HG03196 (cell line): ENCODE results near the gene SLC38A1.
"Not testable (repeated sequence)": the region's sequence is repeated elsewhere in the genome, so short reads cannot be mapped to it uniquely, and the experiment has no call there.

Experiments used
- ATAC-seq: cut with Tn5 transposase; IDR thresholded peaks from one replicate; pipeline ENCODE4 v1.9.1; 2021; ENCODE audit not compliant: unreplicated experiment

SLC38A1 gene

DNA sequence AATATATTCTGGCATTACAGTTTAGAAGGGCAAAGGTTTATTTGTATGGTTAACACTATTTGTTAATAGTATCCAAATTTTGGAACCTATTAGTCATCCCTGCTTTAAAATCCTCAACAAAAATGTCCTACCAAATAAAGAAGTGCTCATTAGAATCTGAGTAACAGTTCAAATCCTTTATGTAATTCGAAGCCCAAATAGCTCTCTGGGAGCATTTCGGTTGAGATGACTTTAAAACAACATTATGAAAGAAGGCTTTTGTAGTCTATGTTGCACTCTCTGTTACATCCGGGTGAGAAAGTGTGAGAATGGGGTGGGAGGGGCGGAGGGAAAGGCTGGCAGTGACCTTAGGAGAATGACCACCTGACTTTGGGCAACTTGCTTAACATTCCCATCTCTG, 59.7 kb downstream of the SLC38A1 start:
- ATAC-seq, result no peak

- ATAC-seq, result no peak
These were observed 60.5 kb downstream of the SLC38A1 start for GRCh38 chr12:46208370-46208769.

DNA sequence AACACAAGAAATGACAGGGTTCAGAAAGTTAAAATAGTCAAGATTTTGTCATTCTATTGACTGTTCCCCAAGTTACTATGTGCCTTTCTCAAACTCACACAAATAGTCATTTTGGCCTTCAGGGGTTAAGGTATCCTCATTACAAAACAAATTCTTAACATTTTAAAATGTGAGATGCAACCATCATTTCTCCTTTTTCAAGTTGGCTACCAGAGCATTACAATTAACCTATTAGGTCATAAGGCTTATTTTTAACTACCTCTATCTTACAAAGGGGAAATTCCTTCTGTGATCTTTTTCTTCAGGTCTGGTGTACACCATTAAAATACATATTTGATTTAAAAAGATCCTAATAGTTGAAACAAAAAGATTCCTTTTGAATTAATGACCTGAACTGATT, 61.2 kb downstream of the SLC38A1 start:
- no peak for ATAC-seq

DNA sequence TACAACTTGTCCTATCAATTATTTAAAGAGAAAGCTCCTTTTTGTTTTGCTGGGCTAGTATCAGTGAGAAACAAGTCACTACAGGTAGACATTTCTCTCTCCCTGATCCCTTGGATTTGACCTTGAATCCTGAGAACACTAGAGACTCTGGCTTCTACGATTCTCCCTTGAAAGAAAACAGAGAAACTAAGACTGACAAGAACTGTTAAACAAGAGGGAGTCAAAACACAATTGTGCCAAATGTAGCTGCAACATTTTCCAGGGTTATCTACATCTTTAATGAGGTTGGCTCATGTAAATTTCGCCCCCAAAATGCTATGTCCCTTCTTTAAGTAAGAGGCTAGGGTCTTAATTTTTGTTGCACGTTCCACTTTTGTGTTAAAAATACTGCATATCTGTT, 62.4 kb downstream of the SLC38A1 start:
- no peak for ATAC-seq

- no peak for ATAC-seq
These were observed 63.5 kb downstream of the SLC38A1 start for GRCh38 chr12:46205294-46205693.

GRCh38 chr12:46201284-46201789, 67.5 kb downstream of the SLC38A1 start:
- no peak for ATAC-seq

DNA sequence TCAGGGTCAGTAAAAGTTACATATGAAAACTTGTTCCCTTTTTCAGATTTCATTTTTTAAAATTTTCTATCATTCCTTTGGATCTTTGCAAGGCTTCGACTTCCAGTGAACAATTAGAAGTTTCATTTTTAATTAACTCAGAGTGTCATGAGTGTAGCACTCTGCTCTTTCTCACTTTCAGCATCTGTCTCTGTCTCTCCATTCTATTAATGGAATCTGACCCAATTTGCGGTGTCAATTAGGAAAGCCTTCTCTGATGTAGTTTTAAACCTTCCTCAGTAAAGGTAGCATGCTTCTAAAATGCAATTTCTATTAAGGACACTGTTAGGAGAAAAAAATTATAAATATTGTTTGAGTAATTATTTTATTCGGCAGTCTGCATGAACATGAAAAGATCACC, 68.3 kb downstream of the SLC38A1 start:
- no peak for ATAC-seq

DNA sequence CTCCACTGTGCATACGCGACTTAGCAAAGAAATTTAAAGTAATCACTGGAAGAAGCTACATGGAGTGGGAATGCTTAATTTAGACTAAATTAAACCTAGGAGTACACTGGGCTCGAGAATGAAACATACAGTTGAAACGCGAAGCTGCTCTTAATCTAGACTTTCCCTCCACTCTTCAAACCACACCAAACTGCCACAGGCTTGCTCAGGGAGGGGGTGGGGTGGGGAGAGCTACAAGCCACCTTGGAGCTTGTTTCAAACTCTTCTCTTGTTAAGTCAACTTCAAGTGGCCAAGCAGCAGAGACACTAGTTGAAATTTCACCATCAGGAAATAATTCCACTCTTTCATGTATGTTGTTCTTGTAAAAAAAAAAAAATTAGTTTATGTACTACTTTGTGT, 69.9 kb downstream of the SLC38A1 start:
- no peak for ATAC-seq

- no peak for ATAC-seq
These were observed 71.0 kb downstream of the SLC38A1 start for GRCh38 chr12:46197883-46198282.

DNA sequence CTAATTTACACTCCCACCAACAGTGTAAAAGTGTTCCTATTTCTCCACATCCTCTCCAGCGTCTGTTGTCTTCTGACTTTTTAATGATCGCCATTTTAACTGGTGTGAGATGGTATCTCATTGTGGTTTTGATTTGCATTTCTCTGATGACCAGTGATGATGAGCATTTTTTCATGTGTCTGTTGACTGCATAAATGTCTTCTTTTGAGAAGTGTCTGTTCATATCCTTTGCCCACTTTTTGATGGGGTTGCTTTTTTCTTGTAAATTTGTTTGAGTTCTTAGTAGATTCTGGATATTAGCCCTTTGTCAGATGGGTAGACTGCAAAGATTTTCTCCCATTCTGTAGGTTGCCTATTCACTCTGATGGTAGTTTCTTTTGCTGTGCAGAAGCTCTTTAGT, 78.3 kb downstream of the SLC38A1 start:
- ATAC-seq, result not testable (repeated sequence)

DNA sequence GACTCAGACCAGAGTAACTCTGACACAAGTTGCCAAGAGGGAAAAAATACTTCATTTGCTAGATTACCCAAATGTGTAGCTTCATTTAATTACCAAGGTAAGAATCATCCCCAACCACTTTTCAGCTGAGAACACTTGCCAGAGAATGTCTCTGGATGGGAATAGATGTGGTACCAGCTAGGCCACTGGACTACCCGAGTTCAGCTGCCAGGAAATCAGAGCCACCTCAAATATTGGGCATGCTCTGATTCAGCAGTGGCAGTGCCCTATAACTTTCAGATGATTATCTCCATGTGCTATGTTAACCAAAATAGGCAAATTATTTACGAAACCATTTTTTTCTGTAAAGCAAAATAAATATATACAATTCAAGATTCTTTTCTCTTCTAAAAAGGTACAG, 80.7 kb downstream of the SLC38A1 start:
- ATAC-seq, result no peak

GRCh38 chr12:46187023-46187422, 81.8 kb downstream of the SLC38A1 start:
- no peak for ATAC-seq

DNA sequence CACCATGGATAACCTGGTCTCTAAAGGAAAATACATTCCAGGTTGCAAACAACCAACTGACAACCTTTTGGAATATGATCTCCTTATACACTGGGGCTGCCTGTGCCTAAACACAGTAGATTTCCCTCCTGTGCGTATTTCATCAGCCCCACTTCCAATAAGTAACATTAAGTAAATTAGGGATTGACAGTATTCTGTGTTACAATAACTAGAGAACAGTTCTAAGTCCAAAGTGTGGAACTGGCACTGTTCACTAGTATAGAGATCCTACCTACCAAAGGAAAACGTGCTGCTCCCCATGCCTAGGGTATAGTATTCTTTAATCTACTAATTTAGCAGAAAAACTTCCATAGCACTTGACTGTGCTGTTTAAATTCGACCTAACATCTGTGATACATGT, 82.8 kb downstream of the SLC38A1 start:
- ATAC-seq, result no peak

GRCh38 chr12:46185686-46186085, 83.2 kb downstream of the SLC38A1 start:
- no peak for ATAC-seq

DNA sequence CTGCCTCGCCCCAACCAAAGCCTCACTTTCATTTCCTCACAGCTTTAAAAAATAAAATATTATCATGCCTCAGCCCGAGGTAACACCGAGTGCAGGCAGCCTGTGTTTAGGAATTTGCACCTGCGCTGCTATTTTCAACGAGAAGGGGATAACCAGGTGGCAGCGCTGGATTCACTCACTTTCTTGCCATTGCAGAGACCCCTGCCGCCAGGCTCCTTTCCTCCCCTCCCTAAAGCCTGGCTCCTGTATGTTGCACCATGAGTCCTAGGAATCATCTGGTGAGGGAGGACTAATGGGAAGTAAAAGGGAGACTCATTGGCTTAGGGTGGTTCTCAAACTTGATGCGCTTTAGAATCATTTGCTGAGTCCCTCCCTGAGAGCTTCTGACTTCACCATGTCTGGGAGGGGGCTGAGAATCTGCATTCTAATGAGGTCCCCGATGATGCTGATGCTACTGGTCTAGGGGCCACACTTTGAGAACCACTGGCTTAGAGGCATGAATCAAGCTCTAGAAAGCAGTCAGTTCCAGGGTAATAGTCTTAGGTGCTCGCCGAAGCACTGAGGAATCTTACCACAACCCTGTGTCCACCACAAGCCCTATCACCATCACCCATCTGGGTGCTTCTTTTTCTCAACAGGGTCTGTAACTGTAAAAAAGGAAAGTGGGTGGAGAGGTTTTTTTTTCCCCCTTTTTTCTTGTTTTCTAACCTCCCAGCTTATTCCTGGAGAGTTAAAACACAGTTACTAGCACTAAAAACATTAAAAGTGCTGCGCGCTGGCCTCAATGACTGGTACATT, 83.8 kb downstream of the SLC38A1 start:
- ATAC-seq, result no peak

DNA sequence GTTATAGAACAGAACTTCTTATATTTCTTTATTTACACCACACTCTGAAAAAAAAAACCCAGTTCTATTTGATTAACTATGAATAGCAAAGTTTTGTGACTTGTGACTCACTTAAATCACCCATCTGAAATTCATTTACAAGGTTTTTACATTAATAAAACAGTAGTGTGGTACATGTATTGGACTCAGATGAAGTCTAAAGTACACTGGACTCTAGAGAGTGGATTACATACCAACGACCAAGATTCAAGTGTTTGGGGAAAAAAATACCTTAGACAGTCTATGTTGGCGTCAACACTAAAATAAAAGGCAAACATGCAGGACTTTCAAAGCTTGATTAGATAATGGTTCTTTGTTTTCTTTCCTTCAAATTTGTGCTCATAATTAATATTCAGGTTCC, 85.7 kb downstream of the SLC38A1 start:
- no peak for ATAC-seq

- no peak for ATAC-seq
These were observed 87.4 kb downstream of the SLC38A1 start for GRCh38 chr12:46181465-46181864.

DNA sequence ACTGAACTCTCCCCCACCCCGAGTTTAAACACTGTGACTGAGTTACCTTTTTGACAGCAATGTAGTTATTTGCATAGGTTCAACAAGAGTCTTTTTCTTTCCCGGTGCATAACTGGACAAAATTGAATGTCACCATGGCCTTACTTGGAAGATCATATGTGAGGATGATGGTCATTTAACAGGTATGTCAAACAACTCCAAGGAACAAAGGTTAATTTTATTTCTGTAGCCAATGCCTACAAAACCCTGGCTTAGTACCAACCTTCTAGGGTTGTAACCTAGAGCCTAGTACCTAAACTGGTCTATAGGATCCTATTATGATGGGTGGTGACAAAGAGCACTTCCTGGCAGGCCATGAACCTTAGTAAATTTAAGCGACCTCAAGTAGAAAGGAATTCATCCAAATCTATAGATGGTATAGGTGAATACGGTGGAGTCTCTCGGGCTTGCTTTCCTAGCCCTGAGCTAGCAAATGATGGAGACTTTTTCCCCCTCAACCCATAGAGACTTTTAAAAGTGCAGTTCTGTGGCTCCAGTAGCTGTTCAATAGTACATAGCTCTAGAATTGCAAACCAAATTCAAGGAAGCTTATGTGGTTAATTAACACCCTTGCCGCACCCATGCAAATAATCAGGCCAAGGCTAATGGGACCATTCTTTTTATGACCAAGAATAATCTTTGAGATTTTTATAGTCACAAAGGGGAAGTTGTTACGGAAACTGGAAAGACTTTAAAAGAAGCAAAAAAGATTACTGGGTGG, 89.0 kb downstream of the SLC38A1 start:
- ATAC-seq, result peak; percentile 46

DNA sequence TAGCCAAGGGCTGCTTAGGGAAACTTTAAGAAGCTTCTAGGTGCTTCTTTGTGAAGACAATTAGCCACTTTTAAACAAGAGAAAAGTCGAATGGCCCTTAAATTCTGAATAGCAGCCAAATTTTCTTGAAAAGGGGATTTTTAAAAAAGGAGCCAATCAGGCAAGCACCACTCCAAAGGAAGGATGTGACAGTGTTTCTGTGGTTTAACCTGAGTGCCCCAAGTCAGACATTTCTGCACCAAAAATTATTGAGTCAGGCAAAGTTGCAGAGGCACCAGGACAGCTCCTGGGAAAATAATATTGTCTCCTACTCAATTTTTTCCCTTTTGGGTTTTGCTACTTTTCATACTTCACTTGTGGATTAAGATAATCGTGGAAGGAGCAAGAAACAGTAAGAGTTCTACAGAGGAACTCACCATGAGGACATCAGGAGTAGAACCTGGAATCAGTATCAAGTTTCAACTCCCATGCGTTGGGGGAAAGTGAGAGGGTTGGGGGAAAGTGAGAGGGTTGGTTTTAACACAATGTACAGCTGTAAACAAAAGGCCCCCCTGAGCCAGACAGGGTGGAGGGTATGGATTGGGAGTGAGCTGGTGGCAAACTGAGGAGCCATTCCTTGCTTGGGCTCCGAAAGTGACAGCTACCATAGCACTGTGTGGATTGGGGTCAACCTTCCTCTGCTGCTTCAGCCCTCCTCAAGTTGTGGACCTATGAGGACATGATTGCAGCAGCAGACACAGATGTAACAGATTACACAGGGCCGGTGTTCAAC, 90.8 kb downstream of the SLC38A1 start:
- ATAC-seq, result no peak

- no peak for ATAC-seq
These were observed 91.8 kb downstream of the SLC38A1 start for GRCh38 chr12:46177025-46177424.

GRCh38 chr12:46174919-46175318, 93.9 kb downstream of the SLC38A1 start:
- no peak for ATAC-seq
